GM19438 (cell line): ENCODE results near the gene AGRN.
"Not testable (repeated sequence)": the region's sequence is repeated elsewhere in the genome, so short reads cannot be mapped to it uniquely, and the experiment has no call there.

Source experiments
- ATAC-seq: cut with Tn5 transposase; IDR thresholded peaks from one replicate; pipeline ENCODE4 v1.9.1; 2021; ENCODE audit warnings: low read depth; ENCODE audit not compliant: unreplicated experiment

Gene AGRN

DNA sequence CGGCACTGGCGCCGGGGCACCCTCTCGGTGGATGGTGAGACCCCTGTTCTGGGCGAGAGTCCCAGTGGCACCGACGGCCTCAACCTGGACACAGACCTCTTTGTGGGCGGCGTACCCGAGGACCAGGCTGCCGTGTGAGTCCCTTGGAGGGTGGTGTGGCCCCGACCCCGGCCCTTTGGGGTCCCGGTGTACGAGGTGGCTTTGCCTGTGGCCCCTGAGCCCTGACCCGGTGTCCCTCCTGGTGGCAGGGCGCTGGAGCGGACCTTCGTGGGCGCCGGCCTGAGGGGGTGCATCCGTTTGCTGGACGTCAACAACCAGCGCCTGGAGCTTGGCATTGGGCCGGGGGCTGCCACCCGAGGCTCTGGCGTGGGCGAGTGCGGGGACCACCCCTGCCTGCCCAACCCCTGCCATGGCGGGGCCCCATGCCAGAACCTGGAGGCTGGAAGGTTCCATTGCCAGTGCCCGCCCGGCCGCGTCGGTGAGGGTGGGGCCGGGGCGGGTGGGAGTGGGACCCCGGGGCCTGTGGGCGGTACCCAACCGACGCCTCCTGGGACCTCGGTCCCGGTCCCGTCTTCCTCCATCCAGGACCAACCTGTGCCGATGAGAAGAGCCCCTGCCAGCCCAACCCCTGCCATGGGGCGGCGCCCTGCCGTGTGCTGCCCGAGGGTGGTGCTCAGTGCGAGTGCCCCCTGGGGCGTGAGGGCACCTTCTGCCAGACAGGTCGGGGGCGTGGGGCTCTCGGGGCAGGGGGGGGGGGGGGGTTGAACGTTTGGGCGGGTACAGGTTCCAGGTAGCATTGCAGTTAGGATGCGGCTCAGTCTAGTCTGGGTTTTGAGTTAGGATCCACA is 29.6 kb downstream of the AGRN start:
- no peak for ATAC-seq

DNA sequence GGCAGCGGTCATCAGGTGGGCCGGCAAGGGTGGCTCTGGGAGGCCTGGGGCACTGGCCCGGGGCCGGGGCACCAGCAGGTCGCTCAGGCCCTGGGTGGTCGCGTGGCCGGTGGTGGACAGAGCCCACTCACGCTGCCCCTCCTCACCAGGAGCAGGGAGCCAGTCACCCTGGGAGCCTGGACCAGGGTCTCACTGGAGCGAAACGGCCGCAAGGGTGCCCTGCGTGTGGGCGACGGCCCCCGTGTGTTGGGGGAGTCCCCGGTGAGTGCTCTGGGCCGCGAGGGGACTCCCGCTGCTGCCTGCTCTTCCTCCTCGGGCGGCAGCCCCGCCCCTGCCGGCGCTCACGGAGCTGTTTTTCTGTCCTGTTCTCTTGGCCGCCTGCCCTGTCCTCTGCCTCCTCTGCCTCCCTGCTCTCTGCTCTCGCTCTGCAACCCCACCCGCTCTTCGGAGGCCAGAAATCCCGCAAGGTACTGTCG is 30.7 kb downstream of the AGRN start:
- no peak for ATAC-seq

DNA sequence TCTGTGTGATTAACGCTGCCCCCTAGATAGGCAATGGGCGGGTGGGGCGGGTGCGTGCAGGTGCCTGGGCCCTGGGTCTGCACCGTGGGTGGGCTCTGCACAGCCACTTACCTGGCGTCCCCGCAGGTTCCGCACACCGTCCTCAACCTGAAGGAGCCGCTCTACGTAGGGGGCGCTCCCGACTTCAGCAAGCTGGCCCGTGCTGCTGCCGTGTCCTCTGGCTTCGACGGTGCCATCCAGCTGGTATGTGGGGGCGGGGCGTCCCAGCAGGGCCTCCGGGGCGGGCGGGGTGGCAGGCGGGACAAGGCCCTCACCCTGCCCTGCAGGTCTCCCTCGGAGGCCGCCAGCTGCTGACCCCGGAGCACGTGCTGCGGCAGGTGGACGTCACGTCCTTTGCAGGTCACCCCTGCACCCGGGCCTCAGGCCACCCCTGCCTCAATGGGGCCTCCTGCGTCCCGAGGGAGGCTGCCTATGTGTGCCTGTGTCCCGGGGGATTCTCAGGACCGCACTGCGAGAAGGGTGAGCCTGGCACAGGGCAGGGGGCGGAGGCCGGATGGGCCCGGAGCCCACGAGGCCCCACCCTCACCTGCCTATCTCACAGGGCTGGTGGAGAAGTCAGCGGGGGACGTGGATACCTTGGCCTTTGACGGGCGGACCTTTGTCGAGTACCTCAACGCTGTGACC is 31.3 kb downstream of the AGRN start:
- ATAC-seq, result no peak

DNA sequence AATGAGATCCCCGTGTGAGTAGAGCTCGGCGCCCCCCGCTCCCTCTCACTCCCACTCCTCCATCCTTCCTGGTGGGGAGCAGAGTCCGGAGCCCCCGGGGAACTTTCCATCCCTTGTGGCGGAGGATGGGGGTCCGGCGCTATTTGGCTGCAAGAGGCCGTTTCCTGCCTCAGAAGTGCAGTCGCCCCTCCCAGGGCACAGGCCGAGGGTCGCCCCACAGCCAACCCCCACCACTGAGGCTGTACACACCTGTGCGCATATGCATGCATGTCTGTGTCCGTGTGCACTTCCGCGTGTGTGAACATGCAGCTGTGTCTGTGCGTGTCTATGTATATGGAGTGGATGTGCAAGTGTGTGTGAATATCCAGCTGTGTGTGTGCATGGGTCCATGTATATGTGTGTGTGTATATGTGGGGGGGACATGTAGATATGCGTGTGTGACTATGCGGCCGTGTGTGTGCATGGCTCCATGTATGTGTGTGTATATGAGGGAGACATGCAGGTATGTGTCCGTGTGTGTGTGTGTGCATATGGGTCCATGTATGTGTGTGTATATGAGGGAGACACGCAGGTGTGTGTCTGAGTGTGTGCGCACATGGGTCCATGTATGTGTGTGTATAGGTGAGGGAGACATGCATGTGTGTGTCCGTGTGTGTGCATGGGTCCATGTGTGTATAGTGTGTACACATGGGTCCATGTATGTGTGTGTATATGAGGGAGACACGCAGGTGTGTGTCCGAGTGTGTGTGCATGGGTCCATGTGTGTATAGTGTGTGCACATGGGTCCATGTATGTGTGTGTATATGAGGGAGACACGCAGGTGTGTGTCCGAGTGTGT is 32.3 kb downstream of the AGRN start:
- no peak for ATAC-seq

DNA sequence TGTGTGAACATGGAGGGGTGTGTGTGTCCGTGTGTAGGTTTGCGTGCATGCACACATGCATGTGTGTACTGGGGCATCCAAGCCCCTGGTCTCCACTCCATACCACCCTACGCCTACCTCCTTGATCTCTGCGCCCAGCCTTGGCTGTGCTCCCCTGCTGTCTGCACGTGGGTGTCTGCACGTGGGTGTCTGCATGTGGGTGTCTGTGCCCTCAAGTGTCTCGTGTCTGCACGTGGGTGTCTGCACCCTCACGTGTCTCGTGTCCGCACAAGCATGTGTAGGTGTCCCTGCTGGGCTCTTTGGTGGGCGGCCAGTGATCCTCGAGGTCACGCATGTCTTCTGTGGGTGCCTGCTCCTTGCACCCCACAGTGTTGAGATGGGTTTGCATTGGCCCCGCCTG is 33.1 kb downstream of the AGRN start:
- ATAC-seq, result no peak

DNA sequence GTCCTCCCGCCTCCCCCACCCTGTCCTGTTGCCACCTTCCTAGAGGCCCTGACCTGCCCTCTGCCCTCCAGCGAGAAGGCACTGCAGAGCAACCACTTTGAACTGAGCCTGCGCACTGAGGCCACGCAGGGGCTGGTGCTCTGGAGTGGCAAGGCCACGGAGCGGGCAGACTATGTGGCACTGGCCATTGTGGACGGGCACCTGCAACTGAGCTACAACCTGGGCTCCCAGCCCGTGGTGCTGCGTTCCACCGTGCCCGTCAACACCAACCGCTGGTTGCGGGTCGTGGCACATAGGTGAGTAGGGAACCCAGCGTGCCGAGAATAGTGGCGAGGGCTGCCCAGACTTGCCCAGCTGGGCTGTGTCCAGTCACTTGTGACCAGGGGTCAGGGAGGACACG is 33.8 kb downstream of the AGRN start:
- ATAC-seq, result no peak

DNA sequence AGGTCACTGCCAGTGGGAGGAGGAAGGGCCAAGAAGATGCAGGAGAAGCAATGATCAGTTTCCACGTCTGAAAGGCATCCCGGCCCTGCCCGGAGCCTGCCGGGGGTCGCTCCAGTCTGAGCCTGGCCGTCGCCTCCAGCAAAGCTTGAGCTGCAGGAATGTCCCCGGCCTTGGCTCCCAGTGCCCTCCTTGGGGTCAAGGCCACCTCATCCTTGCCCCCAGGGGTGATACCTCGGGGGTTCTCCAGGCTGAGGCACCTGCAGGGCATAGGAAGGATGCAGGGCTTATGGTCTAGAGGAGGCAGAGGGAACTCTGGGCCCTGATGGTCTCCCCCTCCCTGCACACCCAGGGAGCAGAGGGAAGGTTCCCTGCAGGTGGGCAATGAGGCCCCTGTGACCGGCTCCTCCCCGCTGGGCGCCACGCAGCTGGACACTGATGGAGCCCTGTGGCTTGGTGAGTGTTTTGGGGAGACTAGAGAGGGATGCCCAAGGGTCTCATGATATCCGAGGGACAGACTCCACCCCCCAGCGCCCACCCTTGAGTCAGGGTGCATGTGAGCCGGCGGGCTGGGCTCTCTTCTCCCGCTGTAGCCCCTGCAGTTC is 34.3 kb downstream of the AGRN start:
- no peak for ATAC-seq

DNA sequence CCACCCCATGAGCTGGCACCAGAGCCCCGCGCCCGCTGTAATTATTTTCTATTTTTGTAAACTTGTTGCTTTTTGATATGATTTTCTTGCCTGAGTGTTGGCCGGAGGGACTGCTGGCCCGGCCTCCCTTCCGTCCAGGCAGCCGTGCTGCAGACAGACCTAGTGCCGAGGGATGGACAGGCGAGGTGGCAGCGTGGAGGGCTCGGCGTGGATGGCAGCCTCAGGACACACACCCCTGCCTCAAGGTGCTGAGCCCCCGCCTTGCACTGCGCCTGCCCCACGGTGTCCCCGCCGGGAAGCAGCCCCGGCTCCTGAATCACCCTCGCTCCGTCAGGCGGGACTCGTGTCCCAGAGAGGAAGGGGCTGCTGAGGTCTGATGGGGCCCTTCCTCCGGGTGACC is 35.1 kb downstream of the AGRN start:
- no peak for ATAC-seq

DNA sequence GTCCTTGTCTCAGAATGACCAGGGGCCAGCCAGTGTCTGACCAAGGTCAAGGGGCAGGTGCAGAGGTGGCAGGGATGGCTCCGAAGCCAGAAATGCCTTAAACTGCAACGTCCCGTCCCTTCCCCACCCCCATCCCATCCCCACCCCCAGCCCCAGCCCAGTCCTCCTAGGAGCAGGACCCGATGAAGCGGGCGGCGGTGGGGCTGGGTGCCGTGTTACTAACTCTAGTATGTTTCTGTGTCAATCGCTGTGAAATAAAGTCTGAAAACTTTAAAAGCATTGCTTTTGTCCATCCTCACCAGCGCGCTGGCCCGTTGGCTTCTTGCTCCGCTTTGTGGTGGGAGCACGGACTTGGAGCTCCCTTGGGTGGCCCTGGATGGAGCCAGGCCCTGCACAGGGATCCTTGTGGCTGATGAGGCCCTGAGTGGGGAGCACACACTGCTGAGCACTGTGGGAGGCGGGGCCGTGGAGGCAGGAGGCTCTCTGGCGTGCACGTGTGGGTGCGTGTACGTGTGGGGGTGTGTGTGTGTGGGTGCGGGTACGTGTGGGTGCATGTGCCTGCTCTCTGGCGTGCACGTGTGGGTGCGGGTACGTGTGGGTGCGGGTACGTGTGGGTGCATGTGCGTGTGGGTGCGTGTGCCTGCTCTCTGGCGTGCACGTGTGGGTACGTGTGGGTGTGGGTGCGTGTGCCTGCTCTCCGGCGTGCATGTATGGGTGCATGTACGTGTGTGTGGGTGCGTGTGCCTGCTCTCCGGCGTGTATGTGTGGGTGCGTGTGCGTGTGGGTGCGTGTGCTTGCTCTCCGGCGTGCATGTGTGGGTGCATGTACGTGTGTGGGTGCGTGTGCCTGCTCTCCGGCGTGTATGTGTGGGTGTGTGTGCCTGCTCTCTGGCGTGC is 36.2 kb downstream of the AGRN start:
- no peak for ATAC-seq

DNA sequence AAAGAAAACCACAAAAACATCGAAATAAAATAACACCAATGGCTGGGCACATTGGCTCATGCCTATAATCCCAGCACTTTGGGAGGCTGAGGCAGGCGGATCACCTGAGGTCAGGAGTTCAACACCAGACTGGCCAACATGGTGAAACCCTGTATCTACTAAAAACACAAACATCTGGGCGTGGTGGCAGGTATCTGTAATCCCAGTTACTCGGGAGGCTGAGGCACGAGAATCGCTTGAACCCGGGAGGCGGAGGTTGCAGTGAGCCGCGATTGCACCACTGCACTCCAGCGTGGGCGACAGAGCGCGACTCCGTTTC is 37.8 kb downstream of the AGRN start:
- ATAC-seq, result not testable (repeated sequence)

DNA sequence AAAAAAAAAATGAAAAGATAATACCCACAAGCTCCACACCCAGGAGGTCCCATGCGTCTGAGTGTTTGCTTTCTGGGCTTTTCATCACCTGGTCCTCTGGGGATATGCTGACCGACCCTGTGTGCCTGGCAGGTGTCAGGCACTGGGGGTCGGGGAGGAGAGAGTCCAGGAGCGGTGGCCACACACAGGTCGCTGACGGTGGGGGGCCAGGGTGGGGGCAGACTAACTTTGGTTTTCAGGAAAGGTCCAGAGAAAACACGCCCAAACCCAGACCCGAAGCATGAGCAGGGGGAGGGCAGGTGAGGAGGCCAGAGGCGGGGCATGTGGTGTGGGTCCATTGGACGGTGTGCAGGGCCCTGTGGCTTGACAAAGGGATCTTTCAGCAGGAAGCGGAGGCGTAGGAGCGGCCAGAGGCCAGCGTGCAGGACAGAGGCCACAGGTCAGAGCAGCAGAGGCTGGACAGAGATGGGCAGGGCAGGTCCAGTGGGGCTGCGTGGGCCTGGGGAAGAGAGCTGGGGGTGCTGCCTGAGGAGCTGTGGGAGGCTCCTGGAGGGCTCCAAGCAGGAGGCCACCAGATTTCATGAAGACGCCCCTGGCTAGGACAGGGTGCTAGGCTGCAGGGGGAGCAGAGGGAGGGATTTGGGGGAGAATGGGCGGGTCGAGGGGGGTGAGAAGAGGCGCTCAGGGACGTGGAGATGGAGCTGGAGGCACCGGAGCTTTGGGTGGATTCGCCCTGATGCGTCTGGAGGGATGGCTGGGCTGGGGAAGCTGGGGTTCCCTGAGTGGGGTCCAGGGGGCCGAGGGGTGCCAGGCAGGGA is 38.4 kb downstream of the AGRN start:
- no peak for ATAC-seq

DNA sequence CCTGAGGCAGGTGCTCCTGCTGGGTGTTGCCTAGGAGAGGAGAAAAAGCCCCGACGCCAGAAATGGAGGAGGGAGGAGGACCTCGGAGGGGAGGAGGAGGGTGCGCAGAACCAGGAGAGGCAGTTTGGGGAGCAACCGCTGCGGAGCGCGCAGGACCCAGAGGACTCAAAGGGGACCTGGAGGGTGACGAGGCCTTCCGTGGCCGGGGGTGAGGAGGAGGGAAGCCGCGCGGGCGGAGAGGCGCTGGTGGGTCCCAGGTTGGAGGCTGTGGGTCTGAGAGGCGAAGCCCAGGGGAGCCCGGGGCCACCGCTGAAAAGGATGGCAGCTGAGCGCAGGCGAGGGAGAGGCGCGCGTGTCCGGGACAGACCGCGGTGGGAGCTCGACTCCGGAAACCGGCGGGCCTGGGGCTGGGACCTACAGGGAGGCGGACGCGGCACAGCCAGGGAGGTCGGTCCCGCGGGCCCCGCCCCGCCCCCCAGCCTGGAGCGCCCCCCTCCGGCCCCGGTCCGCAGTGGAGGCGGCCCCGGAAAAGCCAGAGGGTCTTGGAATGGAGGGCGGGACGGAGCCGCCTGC is 39.1 kb downstream of the AGRN start:
- ATAC-seq, result peak; percentile 43

DNA sequence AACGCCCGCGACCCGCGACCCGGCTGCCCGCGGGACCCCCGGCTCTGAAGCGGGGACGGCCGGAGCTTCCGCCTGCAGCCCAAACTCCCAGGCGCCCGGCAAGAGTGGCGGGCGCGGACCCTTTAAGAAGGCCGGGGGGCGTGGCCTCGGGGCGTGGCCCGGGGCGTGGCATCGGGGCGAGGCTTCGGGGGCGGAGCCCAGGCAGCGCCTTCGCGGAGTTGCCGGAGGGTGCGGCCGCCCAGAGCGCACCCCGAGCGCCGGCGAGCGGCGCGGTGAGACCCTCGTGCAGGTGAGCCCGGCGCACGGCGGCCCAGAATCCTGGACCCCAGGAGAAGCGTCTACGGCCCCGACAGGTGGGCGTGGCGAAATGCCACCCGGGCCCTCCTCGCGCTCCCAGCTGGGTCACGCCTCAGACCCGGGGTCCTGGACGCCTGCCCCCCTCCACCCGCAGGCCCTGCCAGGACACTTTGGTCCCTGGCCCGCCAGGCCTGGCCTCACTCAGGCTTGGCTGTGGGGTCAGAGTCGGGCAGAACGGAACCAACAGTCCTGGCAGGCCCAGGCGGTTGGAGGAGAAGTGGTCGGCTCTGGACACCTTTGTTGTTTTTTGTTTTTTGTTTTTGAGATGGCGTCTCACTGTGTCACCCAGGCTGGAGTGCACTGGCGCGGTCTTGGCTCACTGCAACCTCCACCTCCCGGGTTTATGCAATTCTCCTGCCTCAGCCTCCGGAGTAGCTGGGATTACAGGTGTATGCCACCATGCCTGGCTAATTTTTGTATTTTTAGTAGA is 39.8 kb downstream of the AGRN start:
- peak; percentile 52 for ATAC-seq

DNA sequence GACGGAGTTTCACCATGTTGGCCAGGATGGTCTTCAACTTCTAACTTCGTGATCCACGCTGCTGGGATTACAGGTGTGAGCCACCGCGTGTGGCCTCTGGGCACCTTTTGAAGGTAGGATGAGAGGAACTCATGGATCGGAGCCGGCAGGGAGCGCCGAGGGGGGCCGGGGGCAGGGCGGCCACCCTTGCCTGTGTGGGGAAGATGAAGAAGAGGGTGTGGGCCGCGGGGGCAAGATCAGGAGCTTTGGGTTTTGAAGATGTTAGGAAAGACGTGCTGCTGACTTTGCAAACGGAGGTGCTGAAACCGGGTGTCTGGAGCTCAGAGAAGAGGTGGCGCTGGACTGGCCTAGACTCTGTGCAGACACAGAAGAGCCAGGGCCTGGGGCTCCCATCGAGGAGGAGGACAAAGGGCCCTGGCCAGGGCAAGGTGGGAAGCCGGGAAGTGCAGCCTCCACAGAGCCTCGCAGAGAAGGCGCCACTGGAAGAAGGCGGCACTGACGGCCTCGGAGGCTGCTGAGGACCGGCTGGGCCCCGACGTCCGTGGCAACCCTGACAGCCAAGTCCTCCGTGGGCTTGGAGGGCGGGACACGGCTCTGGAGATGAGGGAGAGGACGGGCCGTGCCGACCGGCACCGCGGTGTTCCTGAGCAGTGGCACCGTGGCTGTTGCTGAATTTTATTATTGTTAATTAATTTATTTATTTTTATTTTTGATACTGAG is 40.5 kb downstream of the AGRN start:
- ATAC-seq, result no peak

DNA sequence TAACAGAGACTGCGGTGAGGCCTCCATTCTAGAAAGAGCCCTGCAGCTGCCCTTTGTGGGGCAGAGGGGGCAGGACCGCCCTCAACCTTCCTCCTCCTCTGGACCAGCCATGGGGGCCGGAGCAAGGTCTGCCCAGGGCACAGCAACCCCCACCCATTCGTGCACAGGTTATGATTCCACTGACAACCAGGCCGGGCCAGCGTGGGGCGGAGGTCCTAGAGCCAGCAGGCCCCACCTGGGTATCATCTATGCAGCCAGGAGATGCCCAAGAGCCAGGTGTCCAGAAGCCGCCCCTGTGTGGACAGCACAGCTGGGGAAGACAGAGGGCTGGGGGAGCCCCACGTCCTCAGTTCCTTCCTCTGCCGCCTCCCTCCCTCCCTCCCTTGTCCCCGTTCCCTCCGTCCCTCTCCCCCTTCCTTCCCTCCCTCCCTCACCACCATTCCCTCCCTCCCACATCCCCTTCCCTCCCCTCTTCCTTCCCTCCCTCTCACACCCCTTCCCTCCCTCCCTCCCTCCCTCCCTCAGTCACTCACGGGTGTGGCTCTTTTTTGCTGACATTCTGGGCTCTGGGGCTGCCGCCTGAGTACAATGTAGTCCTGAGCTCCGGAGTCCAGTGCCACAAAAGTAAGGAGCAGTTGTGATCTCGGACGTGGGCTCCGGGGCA is 41.9 kb downstream of the AGRN start:
- no peak for ATAC-seq

DNA sequence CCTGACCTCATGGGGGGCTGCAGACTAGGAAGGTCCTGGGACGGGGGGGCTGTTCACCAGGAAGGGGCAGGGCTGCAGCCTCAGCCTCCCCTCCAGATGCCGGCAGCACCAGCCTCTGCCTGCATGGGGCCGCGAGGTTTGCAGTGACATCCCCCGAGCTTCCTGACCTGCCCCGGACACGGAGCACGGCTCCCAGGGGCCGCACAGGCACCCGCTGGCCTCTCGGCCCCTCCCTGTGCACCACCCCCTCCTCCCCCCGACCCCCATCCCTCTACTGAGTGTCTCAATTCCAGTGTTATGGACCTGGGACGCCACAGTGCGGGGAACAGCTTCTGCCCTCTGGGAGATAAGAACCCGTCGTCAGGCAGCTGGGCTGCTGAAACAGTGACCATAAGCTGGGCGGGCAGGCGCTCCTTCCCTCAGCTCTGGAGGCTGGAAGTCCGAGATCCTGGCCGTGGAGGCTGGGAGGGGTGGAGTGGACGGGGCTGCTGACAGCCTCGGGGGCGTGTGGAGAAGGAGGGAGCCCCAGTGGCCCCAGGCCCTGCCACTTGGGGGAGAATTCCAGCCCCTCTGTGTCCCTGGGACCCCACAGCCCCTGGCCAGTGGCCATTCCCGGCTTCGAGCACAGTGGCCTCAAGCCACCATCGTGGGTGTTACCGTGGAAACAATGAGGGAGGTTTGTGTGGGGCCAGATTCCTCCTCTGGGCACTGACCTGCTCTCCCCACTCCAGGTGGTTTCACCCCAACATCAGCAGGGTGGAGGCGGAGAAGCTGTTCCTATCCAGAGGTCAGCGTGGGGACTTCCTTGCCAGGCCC is 42.6 kb downstream of the AGRN start:
- no peak for ATAC-seq
